ENCODE results near the gene KMT2D. TPM values are rescaled to one million over a fixed set of nuclear protein-coding genes. Genes with fewer than 3 reads are reported as not detected.

Gene KMT2D
- total RNA-seq, 1 donor from 2014 or later: 14.7 TPM

DNA sequence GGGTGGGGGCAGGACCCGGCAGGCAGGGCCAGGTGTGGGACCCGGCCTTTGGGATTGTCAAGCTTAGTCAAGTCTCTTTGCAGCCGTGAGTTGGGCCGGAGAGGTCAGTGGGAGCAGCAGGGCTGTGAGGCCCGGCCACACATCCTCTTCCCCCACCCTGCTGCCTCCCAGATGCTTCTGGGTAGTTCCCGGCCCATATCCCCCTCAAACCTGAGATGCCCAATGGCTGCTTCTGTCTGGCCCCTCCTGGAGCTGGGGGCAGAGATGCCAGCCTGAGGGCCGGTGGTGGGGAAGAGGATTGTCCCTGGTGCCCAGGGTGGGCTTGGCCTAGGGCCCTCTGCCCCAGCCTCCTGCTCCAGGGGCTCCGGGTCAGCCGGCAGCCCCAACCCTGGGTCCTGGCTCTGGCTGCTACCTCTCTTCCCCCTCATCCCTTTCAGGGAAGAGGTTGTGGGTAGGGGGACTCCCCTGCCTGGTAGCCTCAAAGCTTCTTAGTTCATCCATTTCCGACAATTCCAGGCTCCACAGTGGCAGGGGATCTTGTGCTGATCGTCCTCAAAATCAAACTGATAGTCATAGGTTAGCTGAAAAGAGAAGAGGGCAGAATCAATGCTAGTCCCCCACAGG is 39.2 kb downstream of the KMT2D start:
- DNase-seq (ENCODE audit: low spot score in 2 of 2) (no peak), FAIRE-seq (no peak)

GRCh38 chr12:49020441-49020840 is 40.2 kb downstream of the KMT2D start:
- no peak for FAIRE-seq
- DNase-seq (ENCODE audit: low spot score in 2 of 2): no peak

DNA sequence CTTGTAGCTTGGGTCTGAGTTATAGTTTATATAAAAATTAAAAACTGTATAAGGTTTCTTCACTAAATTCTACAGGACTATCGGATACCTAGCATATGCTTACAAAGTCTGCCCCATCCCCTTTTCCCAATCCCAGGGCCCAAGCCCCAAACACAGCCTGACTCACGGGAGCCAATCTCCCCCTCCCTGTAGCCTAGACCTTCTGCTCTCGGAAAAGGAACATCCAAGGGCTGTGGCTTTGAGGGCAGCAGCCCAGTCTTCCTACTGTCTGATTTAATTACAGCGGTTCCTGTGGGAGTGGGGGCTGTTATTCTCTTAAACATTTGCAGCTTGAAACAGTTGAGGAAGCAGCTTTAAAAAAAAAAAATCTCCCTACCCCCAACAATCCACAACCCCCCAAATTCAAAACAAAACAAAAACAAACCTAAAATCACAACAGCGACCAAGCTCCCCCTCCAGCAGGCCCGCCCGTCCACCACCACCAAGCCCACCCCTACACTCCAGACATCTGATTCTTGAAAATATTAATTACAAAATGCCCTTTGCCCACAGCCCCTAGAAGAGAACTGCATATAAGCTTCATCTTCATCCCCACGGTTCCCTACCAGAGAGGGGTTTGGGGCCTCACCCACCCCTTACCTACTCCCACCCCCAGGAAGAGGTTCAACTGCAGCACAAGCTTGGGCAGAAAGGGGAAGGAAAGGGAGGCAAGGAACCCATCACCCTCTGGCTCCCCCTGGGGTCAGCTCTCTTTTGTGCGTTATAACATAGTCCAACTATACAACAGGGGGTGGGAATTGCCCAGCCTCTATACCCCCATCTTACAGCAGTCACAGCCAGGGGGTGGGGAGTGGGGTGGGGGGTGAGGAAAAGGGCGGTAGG is 40.9 kb downstream of the KMT2D start:
- DNase-seq (ENCODE audit: low spot score in 2 of 2) (no peak), FAIRE-seq (no peak)

DNA sequence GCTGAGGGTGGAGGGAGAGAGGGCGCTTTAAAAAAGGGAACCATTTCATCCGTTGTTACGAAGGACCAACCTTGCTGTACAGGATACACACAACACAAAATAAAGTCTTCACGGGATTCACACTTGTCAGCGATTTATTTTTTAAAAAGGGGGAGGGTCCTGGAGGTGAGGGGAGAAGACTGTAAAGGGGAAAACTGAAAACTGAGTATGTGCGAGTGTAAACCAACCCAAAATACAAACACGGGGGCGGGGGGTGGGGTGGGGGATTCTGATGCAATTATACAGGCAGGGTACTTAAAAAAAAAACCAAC is 41.5 kb downstream of the KMT2D start:
- FAIRE-seq (no peak), DNase-seq (ENCODE audit: low spot score in 2 of 2) (no peak)

GRCh38 chr12:49018261-49019119 is 42.1 kb downstream of the KMT2D start, which contains the start of gene PRKAG1:
TSS of gene PRKAG1 (minus strand) at chr12:49018776. CDS start at chr12:49018740, 36 bp downstream.
- FAIRE-seq (no peak), DNase-seq (ENCODE audit: low spot score in 2 of 2) (peak; percentile 94 to 99)

GRCh38 chr12:49017891-49018260 is 42.7 kb downstream of the KMT2D start:
- FAIRE-seq: no peak
- no peak for DNase-seq (ENCODE audit: low spot score in 2 of 2)

DNA sequence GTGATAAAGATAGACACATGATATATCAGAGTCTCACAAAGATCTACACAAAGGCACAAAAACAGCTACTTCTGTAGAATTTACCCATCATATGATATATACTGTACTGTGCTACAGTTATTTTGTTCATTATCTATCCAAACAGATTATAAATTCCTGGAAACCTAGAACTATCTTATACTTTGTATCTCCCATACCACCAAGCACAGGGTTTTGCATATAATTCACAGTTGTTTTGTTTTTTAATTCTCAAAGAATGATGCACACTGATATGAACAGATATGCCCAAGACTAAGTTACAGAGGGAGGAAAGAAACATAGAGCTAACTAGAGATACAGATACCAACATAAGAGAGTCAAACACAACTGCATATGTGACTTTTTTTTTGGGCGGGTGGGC is 45.4 kb downstream of the KMT2D start:
- FAIRE-seq (no peak), DNase-seq (ENCODE audit: low spot score in 2 of 2) (no peak)

DNA sequence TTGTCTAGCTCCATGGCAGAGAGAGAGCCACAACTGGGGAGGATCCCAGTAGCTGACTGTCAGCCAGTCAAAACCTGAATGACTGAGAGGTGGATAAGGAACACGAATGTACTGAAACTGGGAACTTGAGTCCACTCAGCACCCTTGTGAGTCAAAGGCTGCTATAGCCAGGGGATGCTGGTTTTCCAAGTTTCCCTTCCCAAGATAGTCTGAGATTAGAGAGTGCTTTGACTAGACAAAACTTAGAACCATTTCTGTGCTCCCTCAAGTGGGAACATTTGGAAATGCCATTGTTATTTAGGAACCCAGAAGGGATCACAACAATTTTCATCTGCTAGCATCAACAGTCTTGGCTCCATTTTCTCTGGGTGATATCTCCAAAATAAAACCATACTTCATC is 46.0 kb downstream of the KMT2D start:
- DNase-seq (ENCODE audit: low spot score in 2 of 2): no peak
- FAIRE-seq: no peak

DNA sequence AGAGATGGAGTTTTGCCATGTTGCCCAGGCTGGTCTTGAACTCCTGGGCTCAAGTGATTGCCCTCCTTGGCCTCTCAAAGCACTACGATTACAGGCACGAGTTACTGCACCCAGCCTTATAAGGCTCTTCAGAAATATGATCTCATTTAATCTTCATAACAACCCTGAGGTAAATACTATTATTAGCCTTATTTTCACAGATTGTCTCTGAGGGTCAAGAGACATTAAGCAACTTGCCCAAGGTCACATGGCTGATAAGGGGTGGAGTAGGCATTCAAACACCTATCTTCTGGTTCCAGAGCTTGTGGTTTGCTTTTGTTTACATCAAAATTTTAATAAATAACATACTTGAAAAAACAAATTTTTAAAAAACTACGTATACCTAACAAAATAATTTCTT is 47.2 kb downstream of the KMT2D start:
- FAIRE-seq (no peak), DNase-seq (ENCODE audit: low spot score in 2 of 2) (no peak)

DNA sequence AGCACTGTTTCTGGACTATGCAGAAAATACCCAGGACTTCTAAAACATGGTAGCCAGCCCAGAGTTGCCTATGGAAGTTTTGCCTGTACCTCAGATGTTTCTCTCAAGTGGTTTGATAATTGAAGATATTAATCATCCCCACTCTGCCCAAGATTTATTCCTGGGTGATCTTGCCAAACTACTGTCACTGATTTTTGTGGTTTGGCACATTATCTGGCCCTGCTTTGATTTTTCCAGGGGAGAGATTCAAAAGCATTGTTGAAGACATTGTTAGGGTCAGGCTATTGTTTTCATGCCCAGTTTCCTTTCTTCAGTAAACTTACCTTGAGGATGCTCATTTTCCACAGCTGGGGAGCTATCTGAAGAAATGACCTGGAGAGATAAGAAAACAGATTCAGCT is 47.9 kb downstream of the KMT2D start:
- DNase-seq (ENCODE audit: low spot score in 2 of 2) (no peak), FAIRE-seq (no peak)

Other genes starting within 250 kb of the KMT2D start
- gene CACNB3, start 242.3 kb downstream of the KMT2D start, total RNA-seq: 41.6 TPM
- 55.8 TPM for gene DDX23, start 208.6 kb downstream of the KMT2D start, total RNA-seq
- gene RND1, start 194.9 kb downstream of the KMT2D start, total RNA-seq: 24.9 TPM
- gene FKBP11, start 135.3 kb downstream of the KMT2D start, total RNA-seq: 3.3 TPM
- gene ARF3, start 103.3 kb downstream of the KMT2D start, total RNA-seq: 67.7 TPM
- gene WNT10B, start 89.1 kb downstream of the KMT2D start, total RNA-seq: 3.7 TPM
- gene WNT1, start 82.5 kb downstream of the KMT2D start, total RNA-seq: not detected
- 14.7 TPM for gene DDN, start 61.4 kb downstream of the KMT2D start, total RNA-seq
- gene PRKAG1, start 42.0 kb downstream of the KMT2D start, total RNA-seq: 29.3 TPM
- 1.2 TPM for gene RHEBL1, start 9.2 kb upstream of the KMT2D start, total RNA-seq
- gene DHH, start 34.0 kb upstream of the KMT2D start, total RNA-seq: 0.41 TPM
- gene LMBR1L, start 50.1 kb upstream of the KMT2D start, total RNA-seq: 83.6 TPM
- 1,528 TPM for gene TUBA1B, start 70.6 kb upstream of the KMT2D start, total RNA-seq
- gene TUBA1A, start 128.3 kb upstream of the KMT2D start, total RNA-seq: 15,800 TPM
- gene TUBA1C, start 204.3 kb upstream of the KMT2D start, total RNA-seq: 55.0 TPM
- 0.82 TPM for gene PRPH, start 234.4 kb upstream of the KMT2D start, total RNA-seq

Measured in frontal cortex (tissue), 4 donors.